Urinary bladder (tissue), 4 donors: Measurements from ENCODE around the gene ERP44. TPM values are rescaled to one million over a fixed set of nuclear protein-coding genes. Genes with fewer than 3 reads are reported as not detected.
A peak's percentile ranks its signal among the peaks of the same experiment; 100 is the strongest.
"Not testable (repeated sequence)": the region's sequence is repeated elsewhere in the genome, so short reads cannot be mapped to it uniquely, and the experiment has no call there.

Experiments
- DNase-seq: peaks from one replicate; pipeline ENCODE4 v3.0.0-alpha.2; 2015; ENCODE audit errors: extremely low spot score
- H3K27ac ChIP-seq: one replicate; pipeline ENCODE4 v1.5.1; 2013; ENCODE audit warnings: low read depth, mild to moderate bottlenecking, moderate library complexity
- H3K36me3 ChIP-seq: one replicate; pipeline ENCODE4 v1.6.1; 2013; ENCODE audit warnings: mild to moderate bottlenecking, moderate library complexity; ENCODE audit not compliant: insufficient read depth
- H3K4me1 ChIP-seq: one replicate; pipeline ENCODE4 v1.6.1; 2013; ENCODE audit warnings: mild to moderate bottlenecking, moderate library complexity; ENCODE audit not compliant: insufficient read depth
- H3K4me3 ChIP-seq: one replicate; pipeline ENCODE4 v1.5.1; 2013; ENCODE audit warnings: low read depth, low read length
- WGBS: extraction: QIAGEN DNeasy Blood & Tissue Kit; methylation state at CpG from one replicate; pipeline ENCODE4 v1.1.7; 2013; 5-methylcytosine and 5-hydroxymethylcytosine counted together
- polyA plus RNA-seq: library from polyadenylated mRNA; stranded (reverse); fragments of 200-250 nt; gene quantifications from one replicate; pipeline ENCODE4 v1.2.3, GENCODE V29; 2013
- total RNA-seq: library from RNA; depleted of rRNA; stranded (reverse); fragments of >200 nt; gene quantifications from one replicate; pipeline ENCODE4 v1.2.3, GENCODE V29; 2014
- donor health status: healthy with polysubstance abuse.
- donor health status: healthy.

ERP44 gene
- 26.6 TPM for total RNA-seq
- polyA plus RNA-seq, result 17.7 TPM

DNA sequence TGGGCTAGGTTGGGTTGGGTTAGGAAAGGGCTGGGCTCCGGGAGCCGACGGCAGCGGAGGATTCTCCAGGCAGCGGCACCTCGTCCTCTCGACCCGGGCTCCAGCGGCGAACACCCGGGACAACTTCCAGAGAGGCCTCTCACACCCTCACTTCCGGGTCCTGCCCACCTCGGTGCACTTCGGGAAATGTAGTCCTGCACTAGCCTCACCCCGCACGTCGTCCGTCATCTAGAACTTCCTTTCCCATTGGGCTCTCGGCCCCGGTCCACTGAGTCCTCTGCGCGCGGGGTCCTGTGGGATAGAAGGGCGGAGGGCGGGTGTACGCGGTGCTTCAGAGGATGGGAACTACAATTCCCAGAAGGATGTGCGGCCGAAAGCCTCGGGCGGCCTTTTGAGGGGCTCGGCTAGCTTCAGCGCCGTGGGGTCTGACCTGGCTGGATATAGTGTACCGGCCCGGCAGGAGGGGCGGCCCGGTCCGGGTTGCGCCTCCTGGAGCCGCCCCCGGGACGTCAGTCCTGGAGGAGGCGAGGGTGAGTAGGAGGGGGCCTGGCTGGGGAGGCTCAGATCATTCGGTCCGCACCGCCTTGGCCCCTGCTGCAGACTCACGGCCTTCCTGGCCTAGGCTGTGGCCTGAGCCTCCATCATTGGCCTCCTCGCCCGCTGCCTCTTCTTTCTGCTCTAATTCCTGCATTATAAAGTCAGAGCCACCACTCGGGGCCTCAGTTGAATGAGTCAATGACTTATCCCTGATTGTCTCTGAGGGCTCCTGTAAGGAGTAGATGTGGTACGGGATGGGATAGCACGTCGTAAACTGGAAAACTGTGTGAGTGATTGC, at the start of gene ERP44, which contains the start of gene INVS:
Gene ERP44 (minus strand): TSS at position 114 of the 835 bp plus-strand sequence. CDS start 160 bp downstream, outside the sequence.
Gene INVS (plus strand): TSS at position 357 of the 835 bp plus-strand sequence. CDS start 5,279 bp downstream, outside the sequence.
- no peaks in the 10 kb centered on the region for H3K36me3 ChIP-seq
- H3K27ac ChIP-seq, result peak within 1 kb of the TSS; percentile 70
- peak; percentile 100 for DNase-seq
- under 1% methylated on average over 54 of the region's 54 CpGs for WGBS
- no peaks in the 10 kb centered on the region for H3K4me1 ChIP-seq
- peak within 1 kb of the TSS; percentile 69 for H3K4me3 ChIP-seq

DNA sequence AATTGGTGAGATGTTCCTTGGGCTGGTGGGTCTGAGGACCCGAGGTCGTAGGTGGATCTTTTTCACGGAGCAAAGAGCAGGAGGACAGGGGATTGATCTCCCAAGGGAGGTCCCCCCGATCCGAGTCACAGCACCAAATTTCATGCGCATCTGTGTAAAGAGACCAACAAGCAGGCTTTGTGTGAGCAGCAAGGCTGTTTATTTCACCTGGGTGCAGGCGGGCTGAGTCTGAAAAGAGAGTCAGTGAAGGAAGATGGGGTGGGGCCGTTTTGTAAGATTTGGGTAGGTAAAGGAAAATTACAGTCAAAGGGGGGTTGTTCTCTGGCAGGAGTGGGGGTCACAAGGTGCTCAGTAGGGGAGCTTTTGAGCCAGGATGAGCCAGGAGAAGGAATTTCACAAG, 47.2 kb upstream of the ERP44 start:
- H3K36me3 ChIP-seq, H3K4me3 ChIP-seq, DNase-seq, H3K4me1 ChIP-seq, H3K27ac ChIP-seq: not testable (repeated sequence)
- 86% methylated on average over 8 of the region's 8 CpGs for WGBS

DNA sequence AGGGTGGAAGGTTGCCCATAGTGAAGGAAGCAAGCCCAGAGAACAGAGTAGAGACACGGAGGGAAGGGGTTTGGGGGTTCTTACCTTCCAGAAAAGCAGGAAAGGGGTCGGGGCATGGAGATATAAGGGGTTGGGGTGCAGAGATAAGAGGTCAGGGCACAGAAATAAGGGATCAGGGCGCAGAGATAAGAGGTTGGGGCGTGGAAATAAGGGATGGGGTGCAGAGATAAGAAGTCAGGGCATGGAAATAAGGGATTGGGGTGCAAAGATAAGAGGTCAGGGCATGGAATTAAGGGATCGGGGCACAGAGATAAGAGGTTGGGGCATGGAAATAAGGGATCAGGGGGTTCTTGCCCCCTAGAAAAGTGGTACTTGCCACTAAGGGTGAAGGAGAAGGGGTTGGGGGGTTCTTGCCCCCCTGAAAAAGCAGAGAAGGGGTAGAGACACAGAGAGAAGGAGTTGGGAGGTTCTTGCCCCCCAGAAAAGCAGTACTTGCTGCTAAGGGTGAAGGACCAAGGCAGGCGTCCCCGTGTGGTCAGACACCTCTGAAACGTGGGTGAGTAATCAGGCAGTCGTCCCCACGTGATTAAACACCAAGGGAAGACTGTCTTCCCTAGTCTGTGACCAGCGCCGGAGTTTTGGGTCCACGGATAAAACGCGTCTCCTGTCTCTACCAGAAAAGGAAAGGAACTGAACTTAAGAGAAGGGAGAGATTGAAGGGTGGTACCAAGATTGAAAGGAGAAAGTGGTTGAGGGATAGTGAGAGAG, 46.6 kb upstream of the ERP44 start:
- not testable (repeated sequence) for DNase-seq, H3K36me3 ChIP-seq, H3K27ac ChIP-seq, H3K4me3 ChIP-seq, H3K4me1 ChIP-seq
- WGBS, result 90% methylated on average over 15 of the region's 15 CpGs

DNA sequence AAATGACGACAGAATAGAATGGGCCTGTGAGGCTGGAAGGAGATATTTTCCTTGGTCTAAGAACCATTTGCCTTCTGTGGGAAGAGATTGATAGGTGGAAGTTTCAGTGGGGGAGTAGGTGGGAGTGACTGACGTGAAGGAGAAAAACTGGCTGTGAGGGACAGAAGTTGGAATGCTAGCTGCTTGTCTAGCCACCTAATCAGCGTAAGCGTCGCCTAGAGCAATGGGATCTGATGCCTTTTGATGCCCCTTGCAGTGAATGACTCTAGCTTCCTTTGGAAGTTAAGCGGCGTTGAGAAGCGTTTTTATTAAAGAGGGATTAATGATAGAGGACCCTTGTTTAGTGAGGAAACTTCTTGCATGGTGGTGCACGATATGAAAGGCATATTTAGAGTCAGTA, 43.1 kb upstream of the ERP44 start:
- H3K36me3 ChIP-seq, DNase-seq, H3K4me1 ChIP-seq, H3K4me3 ChIP-seq, H3K27ac ChIP-seq: not testable (repeated sequence)
- WGBS, result 95% methylated on average over 9 of the region's 9 CpGs

DNA sequence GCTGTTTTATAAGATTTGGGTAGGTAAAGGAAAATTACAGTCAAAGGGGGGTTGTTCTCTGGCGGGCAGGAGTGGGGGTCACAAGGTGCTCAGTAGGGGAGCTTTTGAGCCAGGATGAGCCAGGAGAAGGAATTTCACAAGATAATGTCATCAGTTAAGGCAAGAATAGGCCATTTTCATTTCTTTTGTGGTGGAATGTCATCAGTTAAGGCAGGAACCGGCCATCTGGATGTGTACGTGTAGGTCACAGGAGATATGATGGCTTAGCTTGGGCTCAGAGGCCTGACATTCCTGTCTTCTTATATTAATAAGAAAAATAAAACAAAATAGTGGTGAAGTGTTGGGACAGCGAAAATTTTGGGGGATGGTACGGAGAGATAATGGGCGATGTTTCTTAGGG, 41.5 kb upstream of the ERP44 start:
- H3K27ac ChIP-seq, H3K36me3 ChIP-seq, H3K4me3 ChIP-seq, DNase-seq, H3K4me1 ChIP-seq: not testable (repeated sequence)
- 98% methylated on average over 6 of the region's 6 CpGs for WGBS

DNA sequence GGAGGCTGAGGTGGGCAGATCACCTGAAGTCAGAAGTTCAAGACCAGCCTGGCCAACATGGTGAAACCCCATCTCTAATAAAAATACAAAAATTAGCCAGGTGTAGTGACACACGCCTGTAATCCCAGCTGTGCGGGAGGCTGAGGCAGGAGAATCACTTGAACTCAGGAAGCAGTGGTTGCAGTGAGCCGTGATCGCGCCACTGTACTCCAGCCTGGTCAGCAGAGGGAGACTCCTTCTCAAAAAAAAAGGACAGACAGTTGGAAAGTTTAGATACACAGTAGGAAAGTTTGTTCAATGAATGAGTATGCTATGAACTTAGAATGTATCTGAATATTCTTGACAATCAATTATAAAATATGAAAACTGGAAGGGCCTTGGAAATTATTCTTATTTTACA, 38.0 kb upstream of the ERP44 start:
- H3K27ac ChIP-seq, DNase-seq, H3K4me1 ChIP-seq, H3K4me3 ChIP-seq, H3K36me3 ChIP-seq: not testable (repeated sequence)
- 96% methylated on average over 5 of the region's 5 CpGs for WGBS

DNA sequence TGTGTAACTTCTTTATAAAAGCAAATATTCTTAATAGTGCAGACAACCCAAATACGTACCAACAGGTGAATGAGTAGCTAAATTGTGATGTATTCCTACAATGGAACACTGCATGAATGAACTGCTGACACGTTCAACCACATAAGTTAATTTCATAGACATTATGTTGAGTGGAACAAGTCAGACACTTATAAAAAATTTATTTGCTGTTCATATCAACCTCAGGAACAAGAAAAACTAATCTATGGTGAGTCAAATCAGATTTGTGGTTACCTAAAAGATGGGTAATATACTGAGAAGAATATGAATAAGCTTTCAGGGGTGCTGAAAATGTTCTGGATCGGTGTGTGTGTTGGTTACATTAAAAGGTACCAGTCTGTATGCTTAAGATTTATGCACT, 35.9 kb upstream of the ERP44 start:
- DNase-seq, result no peak
- no peak overlapping the region for H3K4me3 ChIP-seq
- no peak overlapping the region for H3K27ac ChIP-seq
- WGBS, result 81% methylated on average over 3 of the region's 3 CpGs
- peaks cover 4% of the 10 kb centered on the region for H3K36me3 ChIP-seq
- H3K4me1 ChIP-seq, result no peaks in the 10 kb centered on the region

DNA sequence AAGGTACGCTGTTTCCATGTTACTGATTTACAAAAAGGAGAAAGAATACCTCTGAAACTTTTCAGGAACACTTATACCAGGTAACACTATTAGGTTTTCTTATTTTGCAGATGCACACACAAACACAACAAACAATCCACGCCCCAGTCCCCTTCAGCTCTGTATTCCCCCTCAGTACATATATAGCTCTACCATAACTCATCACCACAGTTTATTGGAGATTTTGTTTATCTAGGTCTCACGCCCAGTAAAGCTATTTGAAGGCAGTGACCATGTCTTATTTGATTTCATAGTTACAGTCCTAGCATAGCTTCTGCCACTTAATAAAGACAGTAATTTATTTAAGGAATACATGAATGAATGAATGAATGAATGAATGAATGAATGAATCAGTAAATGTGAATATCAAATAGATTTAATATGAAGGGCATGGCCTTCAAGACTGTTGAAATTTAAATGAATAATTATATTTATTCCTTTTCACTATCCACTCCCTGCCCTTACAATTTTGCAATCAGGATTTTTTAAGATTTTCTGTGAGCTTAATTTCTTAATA, 33.2 kb upstream of the ERP44 start:
- DNase-seq, result no peak
- peaks cover 4% of the 10 kb centered on the region for H3K36me3 ChIP-seq
- H3K27ac ChIP-seq, result no peak overlapping the region
- 93% methylated on average over 3 of the region's 3 CpGs for WGBS
- H3K4me1 ChIP-seq, result no peaks in the 10 kb centered on the region
- no peak overlapping the region for H3K4me3 ChIP-seq

DNA sequence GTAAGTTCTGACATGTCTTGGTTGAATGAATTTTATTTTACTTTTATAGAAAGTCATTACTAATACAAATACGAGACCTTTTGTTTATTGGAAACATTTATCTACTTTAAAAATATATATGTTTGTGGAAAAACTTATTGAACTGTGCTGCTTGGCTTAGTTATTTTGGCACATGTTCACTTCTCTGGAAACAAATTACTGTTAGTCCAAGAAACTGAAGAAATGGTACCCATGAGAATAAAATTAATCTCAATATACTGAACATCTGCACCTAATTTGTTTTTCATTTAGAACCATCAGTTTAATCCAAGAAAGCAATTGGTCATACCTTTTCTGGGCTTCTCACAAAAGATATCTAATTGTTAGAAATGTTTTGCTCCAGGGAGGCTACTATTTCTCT, 32.4 kb upstream of the ERP44 start:
- Histone ChIP-seq H3K4me3 (no peak overlapping the region), H3K27ac (no peak overlapping the region), H3K4me1 (no peaks in the 10 kb centered on the region), H3K36me3 (peaks cover 4% of the 10 kb centered on the region)
- no peak for DNase-seq
- WGBS, result 77% methylated on average over 1 of the region's 1 CpG

DNA sequence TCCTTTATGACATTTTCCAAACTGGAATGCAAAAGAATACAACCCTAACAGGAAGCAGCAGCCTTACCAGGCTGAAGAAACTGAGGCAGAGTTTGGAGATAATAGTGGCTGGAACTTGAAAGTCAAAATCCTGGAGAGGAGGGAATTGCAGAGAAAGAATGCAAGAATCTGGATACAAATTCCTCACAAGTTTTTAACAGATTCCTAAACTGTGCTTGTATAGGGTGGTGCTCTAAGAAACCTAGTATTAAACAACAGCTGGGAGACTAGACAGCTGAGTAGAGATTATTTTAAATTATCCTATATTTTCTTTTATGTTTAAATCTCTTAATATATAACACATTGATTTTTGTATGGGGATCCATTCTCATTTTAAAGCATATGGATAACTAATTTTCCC, 31.0 kb upstream of the ERP44 start:
- Histone ChIP-seq H3K36me3 (no peaks in the 10 kb centered on the region), H3K27ac (no peak overlapping the region), H3K4me3 (no peak overlapping the region), H3K4me1 (no peaks in the 10 kb centered on the region)
- no peak for DNase-seq

DNA sequence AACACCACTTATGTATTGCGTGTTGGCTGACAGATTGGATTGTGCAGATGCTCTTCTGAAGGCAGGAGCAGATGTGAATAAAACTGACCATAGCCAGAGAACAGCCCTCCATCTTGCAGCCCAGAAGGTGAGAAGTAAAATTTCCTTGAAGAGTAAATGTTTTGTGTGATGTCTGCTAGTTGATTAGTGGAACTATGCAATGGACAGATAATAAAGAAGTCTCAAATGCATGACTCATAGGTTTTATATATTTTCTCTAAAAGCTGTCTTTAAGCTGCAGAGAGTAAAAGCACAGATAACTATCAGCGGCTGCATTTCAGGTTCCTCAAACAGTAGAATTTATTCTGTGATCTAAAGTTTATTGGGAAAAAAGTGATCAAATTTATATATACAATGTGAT, 27.6 kb upstream of the ERP44 start:
- WGBS, result 95% methylated on average over 2 of the region's 2 CpGs
- Histone ChIP-seq H3K36me3 (no peaks in the 10 kb centered on the region), H3K4me3 (no peak overlapping the region), H3K4me1 (no peaks in the 10 kb centered on the region), H3K27ac (no peak overlapping the region)
- DNase-seq, result no peak

DNA sequence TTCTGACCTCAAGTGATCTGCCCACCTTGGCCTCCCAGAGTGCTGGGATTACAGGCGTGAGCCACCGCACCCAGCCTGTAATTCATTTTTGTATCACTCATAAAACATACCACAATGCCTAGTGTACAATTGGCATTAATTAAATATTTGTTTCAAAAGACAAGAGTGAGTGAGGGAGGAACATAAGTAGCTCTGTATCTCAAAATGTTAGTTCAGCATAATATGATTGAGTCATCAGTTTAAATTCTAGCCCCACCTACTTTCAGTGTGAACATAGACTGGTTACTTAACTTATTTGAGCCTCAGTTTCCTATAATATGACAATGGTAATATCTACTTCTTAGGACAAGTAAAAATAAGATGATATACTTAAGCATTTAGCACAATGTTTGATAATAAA, 27.1 kb upstream of the ERP44 start:
- 93% methylated on average over 2 of the region's 2 CpGs for WGBS
- no peaks in the 10 kb centered on the region for H3K4me1 ChIP-seq

DNA sequence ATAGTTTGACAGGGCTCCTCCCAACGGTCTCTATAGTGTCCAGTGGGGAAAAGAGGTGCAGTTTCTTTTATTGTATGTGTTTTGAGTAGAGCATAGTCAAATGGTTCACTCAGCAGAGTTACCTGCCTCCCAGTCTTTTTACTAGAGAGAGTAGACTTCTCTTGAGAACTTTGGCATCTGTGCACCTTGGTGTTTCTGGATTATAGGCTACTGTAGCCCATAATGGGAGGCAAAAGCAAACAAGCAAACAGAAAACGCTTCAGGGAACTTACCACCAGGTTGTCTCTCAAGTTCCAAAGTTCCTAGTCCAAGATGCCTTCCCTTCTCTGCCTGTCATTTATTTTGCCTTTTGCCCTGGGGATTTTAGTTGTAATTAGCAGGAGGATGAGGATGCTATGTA, 26.4 kb upstream of the ERP44 start:
- Histone ChIP-seq H3K4me1 (no peaks in the 10 kb centered on the region), H3K36me3 (no peaks in the 10 kb centered on the region), H3K4me3 (no peak overlapping the region), H3K27ac (no peak overlapping the region)
- WGBS, result 91% methylated on average over 2 of the region's 2 CpGs
- DNase-seq, result no peak

More for the DNA sequence above, 27.1 kb upstream of the ERP44 start:
- no peak for DNase-seq
- H3K27ac ChIP-seq, result no peak overlapping the region
- H3K4me3 ChIP-seq, result no peak overlapping the region
- no peaks in the 10 kb centered on the region for H3K36me3 ChIP-seq

DNA sequence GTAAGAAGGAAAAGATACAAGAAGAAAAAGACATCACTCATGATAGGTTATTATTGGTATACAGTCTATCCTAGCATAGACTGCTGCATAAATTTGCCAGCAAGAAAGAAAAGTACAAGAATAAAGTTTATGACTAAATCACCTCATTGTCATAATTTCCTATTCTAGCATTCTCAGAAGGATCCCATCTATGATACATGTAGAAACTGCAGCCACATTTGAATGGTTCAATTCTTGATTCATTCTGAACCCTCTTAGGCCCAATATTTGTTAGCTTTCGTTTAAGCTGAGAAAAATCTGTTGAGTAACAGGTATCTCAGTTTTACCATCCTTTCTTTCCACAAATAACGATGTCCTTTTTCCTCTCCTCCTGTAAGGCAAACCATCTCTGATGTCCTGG, 21.5 kb upstream of the ERP44 start:
- H3K4me3 ChIP-seq, result no peak overlapping the region
- H3K27ac ChIP-seq, result no peak overlapping the region
- WGBS, result 96% methylated on average over 2 of the region's 2 CpGs
- no peaks in the 10 kb centered on the region for H3K4me1 ChIP-seq
- no peak for DNase-seq
- H3K36me3 ChIP-seq, result no peaks in the 10 kb centered on the region
